HL-60 (cell line): ENCODE results near the gene PABPC1L.
"Not testable (repeated sequence)": the region's sequence is repeated elsewhere in the genome, so short reads cannot be mapped to it uniquely, and the experiment has no call there.

ENCODE experiments used
- DNase-seq, 2 experiments: peaks; one replicate each; pipeline ENCODE4 v3.0.0-alpha.2; 2010 to 2020; ENCODE audit warnings: low read depth in 1 of 2, low spot score in 1 of 2
- H3K27ac ChIP-seq: fragments of 250-450 bp; sonication (Bioruptor Pico); replicated peaks from 2 replicates; pipeline ENCODE4 v1.5.1; 2020; ENCODE audit warnings: mild to moderate bottlenecking, moderate library complexity
- H3K27me3 ChIP-seq: fragments of 250-450 bp; sonication (Bioruptor Pico); 2 replicates; pipeline ENCODE4 v1.5.1; 2021; ENCODE audit warnings: mild to moderate bottlenecking, moderate library complexity; ENCODE audit not compliant: insufficient read depth, poor library complexity, severe bottlenecking
- H3K4me3 ChIP-seq: replicated peaks from 2 replicates; pipeline ENCODE4 v1.5.1; 2011; ENCODE audit warnings: mild to moderate bottlenecking, control low read depth, low read length; ENCODE audit not compliant: insufficient read depth
- CTCF ChIP-seq: IDR thresholded peaks from one replicate; pipeline ENCODE4 v1.5.1; 2011; ENCODE audit warnings: low read length, control low read depth, inconsistent platforms; ENCODE audit not compliant: insufficient read depth
- GABPA ChIP-seq: IDR thresholded peaks from 2 replicates; pipeline ENCODE4 v1.6.1; 2012; ENCODE audit warnings: low read depth
- POLR2AphosphoS5 ChIP-seq: IDR thresholded peaks from 2 replicates; pipeline ENCODE4 v1.6.1; 2012; ENCODE audit warnings: low read depth
- REST ChIP-seq: IDR thresholded peaks from 2 replicates; pipeline ENCODE4 v1.6.1; 2012; ENCODE audit warnings: low read depth; ENCODE audit not compliant: insufficient replicate concordance
- SPI1 ChIP-seq: IDR thresholded peaks from 2 replicates; pipeline ENCODE4 v1.6.1; 2012; ENCODE audit warnings: low read depth, mild to moderate bottlenecking, borderline replicate concordance
- long read RNA-seq: library from polyadenylated mRNA; unstranded; transcript quantifications from one replicate; pipeline ENCODE4 v2.0.0, GENCODE V29; 2020

The PABPC1L gene
- long read RNA-seq, partial matches to known transcripts = 0 of 2 reads
- long read RNA-seq, other reads (novel, unspliced or antisense) = 2 of 2 reads

GRCh38 chr20:44909872-44910689, at the start of gene PABPC1L:
TSS of gene PABPC1L (plus strand) at chr20:44910060. CDS start at chr20:44910144, 84 bp downstream.
- TF ChIP-seq GABPA (no peak), POLR2AphosphoS5 (peak; percentile 62; the same call in 1 of the 2 replicates)
- DNase-seq = peak in 1 of 2 experiments; percentile 51
- no peaks in the 10 kb centered on the region for H3K27me3 ChIP-seq
- H3K27ac ChIP-seq = peak within 1 kb of the TSS; percentile 35; the same call in 1 of the 2 replicates
- peak within 1 kb of the TSS; percentile 81 for H3K4me3 ChIP-seq

- Histone ChIP-seq H3K27ac (no peak overlapping the region), H3K27me3 (no peaks in the 10 kb centered on the region), H3K4me3 (no peak overlapping the region)
- no peak for DNase-seq
- TF ChIP-seq SPI1 (no peak), CTCF (no peak), REST (no peak), GABPA (no peak), POLR2AphosphoS5 (no peak)
Measured at GRCh38 chr20:44861531-44862006, 48.3 kb upstream of the PABPC1L start.

- DNase-seq = no peak
- Histone ChIP-seq H3K27me3 (no peaks in the 10 kb centered on the region), H3K27ac (no peak overlapping the region), H3K4me3 (no peak overlapping the region)
- TF ChIP-seq GABPA (no peak), CTCF (no peak), SPI1 (no peak), POLR2AphosphoS5 (no peak), REST (no peak)
Measured at GRCh38 chr20:44862286-44862685, 47.6 kb upstream of the PABPC1L start.

GRCh38 chr20:44863365-44864084, 46.3 kb upstream of the PABPC1L start:
- not testable (repeated sequence) for H3K27me3 ChIP-seq, H3K27ac ChIP-seq, H3K4me3 ChIP-seq, DNase-seq

GRCh38 chr20:44864493-44864892, 45.4 kb upstream of the PABPC1L start:
- not testable (repeated sequence) for H3K27ac ChIP-seq, DNase-seq, H3K27me3 ChIP-seq, H3K4me3 ChIP-seq
